A673 (cell line): Measurements from ENCODE around the gene ANKS3. TPM values are rescaled to one million over a fixed set of nuclear protein-coding genes. Genes with fewer than 3 reads are reported as not detected.

Source experiments
- BruUV-seq: library from RNA; stranded (reverse); fragments of 400-500 nt; replicated peaks from 2 replicates; lab custom pipeline; 2021; lab: Mats Ljungman, UMichigan
- CTCF ChIA-PET: fragments of 300-600 bp; sonication (Branson Sonifier 250); formaldehyde crosslinking; loops from one replicate; lab custom pipeline; 2022; ENCODE audit warnings: antibody characterized with exemption; lab: Charles Lee
- POLR2A ChIA-PET: fragments of 300-600 bp; sonication (Branson Sonifier 250); formaldehyde crosslinking; loops from one replicate; lab custom pipeline; 2022; ENCODE audit warnings: antibody characterized with exemption; ENCODE audit not compliant: low non-redundant PET; lab: Charles Lee
- DNase-seq: peaks from one replicate; pipeline ENCODE4 v3.0.0-alpha.2; 2015; ENCODE audit warnings: low spot score
- H3K27ac ChIP-seq: fragments of 200-600 bp; sonication (generic); 2 replicates; pipeline ENCODE4 v1.5.1; 2016; ENCODE audit warnings: mixed run types, low read depth, mild to moderate bottlenecking, mixed read lengths, antibody characterized with exemption, low read length; ENCODE audit not compliant: poor library complexity, severe bottlenecking
- H3K27me3 ChIP-seq: fragments of 200-600 bp; sonication (generic); replicated peaks from 2 replicates; pipeline ENCODE4 v1.6.1; 2017; ENCODE audit warnings: mixed run types, low read depth, mild to moderate bottlenecking, mixed read lengths, antibody characterized with exemption, low read length; ENCODE audit not compliant: insufficient read depth, poor library complexity
- H3K36me3 ChIP-seq: fragments of 200-600 bp; sonication (generic); 2 replicates; pipeline ENCODE4 v1.6.1; 2016; ENCODE audit warnings: mixed run types, mild to moderate bottlenecking, mixed read lengths, antibody characterized with exemption, low read length; ENCODE audit not compliant: insufficient read depth, poor library complexity, severe bottlenecking
- H3K4me1 ChIP-seq: fragments of 200-600 bp; sonication (generic); 2 replicates; pipeline ENCODE4 v1.6.1; 2017; ENCODE audit warnings: mixed run types, mild to moderate bottlenecking, mixed read lengths, antibody characterized with exemption, low read length; ENCODE audit not compliant: insufficient read depth, poor library complexity, severe bottlenecking
- H3K4me3 ChIP-seq: fragments of 200-600 bp; sonication (generic); 2 replicates; pipeline ENCODE4 v1.5.1; 2016; ENCODE audit warnings: low read depth, mixed run types, mild to moderate bottlenecking, mixed read lengths, low read length; ENCODE audit not compliant: poor library complexity, severe bottlenecking
- H3K9me3 ChIP-seq: fragments of 200-600 bp; sonication (generic); 2 replicates; pipeline ENCODE4 v1.6.1; 2016; ENCODE audit warnings: mixed run types, low read depth, mild to moderate bottlenecking, mixed read lengths, antibody characterized with exemption, low read length; ENCODE audit not compliant: poor library complexity, severe bottlenecking
- CTCF ChIP-seq: fragments of 300-800, 200-600 bp; sonication (generic); conservative IDR thresholded peaks from 2 replicates; pipeline ENCODE4 v1.5.1; 2017; ENCODE audit warnings: low read depth, mild to moderate bottlenecking, antibody characterized with exemption, low read length, moderate library complexity, mixed read lengths
- EZH2 ChIP-seq: fragments of 200-600 bp; sonication (generic); IDR thresholded peaks from 2 replicates; pipeline ENCODE4 v1.6.1; 2017; ENCODE audit warnings: borderline replicate concordance, low read depth, mild to moderate bottlenecking, mixed read lengths, antibody characterized with exemption, low read length; ENCODE audit not compliant: poor library complexity, severe bottlenecking
- intact Hi-C: fragments of 100-400 bp; cut with micrococcal nuclease; formaldehyde crosslinking; loops from one replicate; pipeline ENCODE4 v1.10.0; 2022; ENCODE audit not compliant: unreplicated experiment
- total RNA-seq: library from RNA; stranded (reverse); gene quantifications from 2 replicates; pipeline ENCODE4 v1.2.3, GENCODE V29; 2021

The ANKS3 gene
- total RNA-seq, 1 experiment from 2014 or later, result 26.9 TPM

- no peak for DNase-seq
- BruUV-seq, result no TSS peak
- H3K9me3 ChIP-seq, result no peaks in the 10 kb centered on the region
- intact Hi-C loops, result no loop called here
- no peaks in the 10 kb centered on the region for H3K27me3 ChIP-seq
- H3K4me1 ChIP-seq, result no peaks in the 10 kb centered on the region
- ChIA-PET POLR2A (no interaction called here), CTCF (no interaction called here)
- no peaks in the 10 kb centered on the region for H3K36me3 ChIP-seq
- TF ChIP-seq EZH2 (no peak), CTCF (no peak)
- no peak overlapping the region for H3K27ac ChIP-seq
- no peak overlapping the region for H3K4me3 ChIP-seq
Observed at GRCh38 chr16:4737545-4737944, 3.5 kb upstream of the ANKS3 start.

GRCh38 chr16:4736546-4736945 lies 2.5 kb upstream of the ANKS3 start:
- intact Hi-C loops, result no loop called here
- no peaks in the 10 kb centered on the region for H3K27me3 ChIP-seq

GRCh38 chr16:4734730-4735535 lies 862 bp upstream of the ANKS3 start:
- Histone ChIP-seq H3K9me3 (no peaks in the 10 kb centered on the region), H3K4me1 (no peaks in the 10 kb centered on the region), H3K27me3 (no peaks in the 10 kb centered on the region), H3K4me3 (peak overlapping the region; percentile 96), H3K27ac (peak overlapping the region; percentile 86), H3K36me3 (peaks cover under 1% of the 10 kb centered on the region)
- DNase-seq, result peak; percentile 89
- no peak for TF ChIP-seq CTCF
- TF ChIP-seq EZH2, result no peak
- POLR2A ChIA-PET, result interaction anchor here (0.5 to 0.7 kb wide), 2 partner anchors 104 to 463 kb away, joined by 3 to 4 read pairs; no protein-coding TSS in a partner anchor
- BruUV-seq, result no TSS peak
- intact Hi-C loops, result no loop called here
- CTCF ChIA-PET, result interaction anchor here (0.6 to 1.0 kb wide), 2 partner anchors 15 to 110 kb away, joined by 4 read pairs; partner anchors contain the start of gene MGRN1

More at GRCh38 chr16:4736546-4736945, 2.5 kb upstream of the ANKS3 start:
- no TSS peak for BruUV-seq
- no peak overlapping the region for H3K4me3 ChIP-seq
- ChIA-PET CTCF (no interaction called here), POLR2A (no interaction called here)
- H3K36me3 ChIP-seq, result no peaks in the 10 kb centered on the region
- TF ChIP-seq EZH2 (no peak), CTCF (no peak)
- H3K9me3 ChIP-seq, result no peaks in the 10 kb centered on the region
- no peaks in the 10 kb centered on the region for H3K4me1 ChIP-seq
- no peak overlapping the region for H3K27ac ChIP-seq
- no peak for DNase-seq
